ENCODE results near the gene ACTR8. TPM values are rescaled to one million over a fixed set of nuclear protein-coding genes. Genes with fewer than 3 reads are reported as not detected.
"Not testable (repeated sequence)": the region's sequence is repeated elsewhere in the genome, so short reads cannot be mapped to it uniquely, and the experiment has no call there.

The ACTR8 gene
- total RNA-seq = 8.1 TPM

GRCh38 chr3:53881691-53882593 is at the start of gene ACTR8:
Gene ACTR8 (minus strand): TSS chr3:53882152. CDS start chr3:53882101, 51 bp downstream.
- Histone ChIP-seq H3K9me3 (ENCODE audit: low read depth, low read length) (no peaks in the 10 kb centered on the region), H3K4me1 (ENCODE audit: insufficient read depth, low read length) (peaks cover 18% of the 10 kb centered on the region), H3K4me3 (ENCODE audit: low read length) (peak within 1 kb of the TSS; percentile 75), H3K27me3 (ENCODE audit: insufficient read depth, low read length) (no peaks in the 10 kb centered on the region)

GRCh38 chr3:53927208-53927872 is 45.4 kb upstream of the ACTR8 start:
- not testable (repeated sequence) for H3K27me3 ChIP-seq (ENCODE audit: insufficient read depth, low read length); H3K4me1 ChIP-seq (ENCODE audit: insufficient read depth, low read length); H3K9me3 ChIP-seq (ENCODE audit: low read depth, low read length); H3K4me3 ChIP-seq (ENCODE audit: low read length)

- Histone ChIP-seq H3K4me3 (ENCODE audit: low read length) (no peak overlapping the region), H3K4me1 (ENCODE audit: insufficient read depth, low read length) (no peaks in the 10 kb centered on the region), H3K27me3 (ENCODE audit: insufficient read depth, low read length) (peaks cover 29% of the 10 kb centered on the region), H3K9me3 (ENCODE audit: low read depth, low read length) (no peaks in the 10 kb centered on the region)
Measured at GRCh38 chr3:53921296-53921695, 39.3 kb upstream of the ACTR8 start.

GRCh38 chr3:53919741-53920140 is 37.8 kb upstream of the ACTR8 start:
- Histone ChIP-seq H3K9me3 (ENCODE audit: low read depth, low read length) (no peaks in the 10 kb centered on the region), H3K4me1 (ENCODE audit: insufficient read depth, low read length) (no peaks in the 10 kb centered on the region), H3K4me3 (ENCODE audit: low read length) (no peak overlapping the region), H3K27me3 (ENCODE audit: insufficient read depth, low read length) (peaks cover 38% of the 10 kb centered on the region)

- Histone ChIP-seq H3K4me3 (ENCODE audit: low read length) (no peak overlapping the region), H3K9me3 (ENCODE audit: low read depth, low read length) (no peaks in the 10 kb centered on the region), H3K27me3 (ENCODE audit: insufficient read depth, low read length) (peaks cover 31% of the 10 kb centered on the region), H3K4me1 (ENCODE audit: insufficient read depth, low read length) (no peaks in the 10 kb centered on the region)
Measured at GRCh38 chr3:53913401-53913800, 31.4 kb upstream of the ACTR8 start.

GRCh38 chr3:53902711-53903110 is 20.8 kb upstream of the ACTR8 start:
- H3K27me3 ChIP-seq (ENCODE audit: insufficient read depth, low read length) = peaks cover 59% of the 10 kb centered on the region
- no peak overlapping the region for H3K4me3 ChIP-seq (ENCODE audit: low read length)
- H3K9me3 ChIP-seq (ENCODE audit: low read depth, low read length) = no peaks in the 10 kb centered on the region
- H3K4me1 ChIP-seq (ENCODE audit: insufficient read depth, low read length) = no peaks in the 10 kb centered on the region

- H3K4me1 ChIP-seq (ENCODE audit: insufficient read depth, low read length) = no peaks in the 10 kb centered on the region
- H3K27me3 ChIP-seq (ENCODE audit: insufficient read depth, low read length) = peaks cover 59% of the 10 kb centered on the region
- no peaks in the 10 kb centered on the region for H3K9me3 ChIP-seq (ENCODE audit: low read depth, low read length)
- H3K4me3 ChIP-seq (ENCODE audit: low read length) = no peak overlapping the region
Measured at GRCh38 chr3:53902067-53902466, 20.1 kb upstream of the ACTR8 start.

- Histone ChIP-seq H3K9me3 (ENCODE audit: low read depth, low read length) (no peaks in the 10 kb centered on the region), H3K27me3 (ENCODE audit: insufficient read depth, low read length) (peaks cover 57% of the 10 kb centered on the region), H3K4me1 (ENCODE audit: insufficient read depth, low read length) (no peaks in the 10 kb centered on the region)
Measured at GRCh38 chr3:53900666-53901331, 18.8 kb upstream of the ACTR8 start.

GRCh38 chr3:53899750-53900149 is 17.8 kb upstream of the ACTR8 start:
- peaks cover 52% of the 10 kb centered on the region for H3K27me3 ChIP-seq (ENCODE audit: insufficient read depth, low read length)

More at GRCh38 chr3:53900666-53901331, 18.8 kb upstream of the ACTR8 start:
- no peak overlapping the region for H3K4me3 ChIP-seq (ENCODE audit: low read length)

GRCh38 chr3:53892286-53892637 is 10.3 kb upstream of the ACTR8 start:
- Histone ChIP-seq H3K4me3 (ENCODE audit: low read length) (peak overlapping the region; percentile 94), H3K4me1 (ENCODE audit: insufficient read depth, low read length) (peaks cover 25% of the 10 kb centered on the region), H3K27me3 (ENCODE audit: insufficient read depth, low read length) (peaks cover 23% of the 10 kb centered on the region), H3K9me3 (ENCODE audit: low read depth, low read length) (no peaks in the 10 kb centered on the region)

More at GRCh38 chr3:53899750-53900149, 17.8 kb upstream of the ACTR8 start:
- Histone ChIP-seq H3K4me3 (ENCODE audit: low read length) (no peak overlapping the region), H3K9me3 (ENCODE audit: low read depth, low read length) (no peaks in the 10 kb centered on the region), H3K4me1 (ENCODE audit: insufficient read depth, low read length) (no peaks in the 10 kb centered on the region)

GRCh38 chr3:53891497-53892285 is 9.7 kb upstream of the ACTR8 start, which contains the start of gene SELENOK:
Gene SELENOK (minus strand): TSS chr3:53891859.
- H3K9me3 ChIP-seq (ENCODE audit: low read depth, low read length) = no peaks in the 10 kb centered on the region
- peaks cover 17% of the 10 kb centered on the region for H3K27me3 ChIP-seq (ENCODE audit: insufficient read depth, low read length)
- H3K4me1 ChIP-seq (ENCODE audit: insufficient read depth, low read length) = peaks cover 25% of the 10 kb centered on the region
- H3K4me3 ChIP-seq (ENCODE audit: low read length) = peak within 1 kb of the TSS; percentile 94

GRCh38 chr3:53890726-53891475 is 8.9 kb upstream of the ACTR8 start:
- H3K4me3 ChIP-seq (ENCODE audit: low read length) = peak overlapping the region; percentile 94
- peaks cover 12% of the 10 kb centered on the region for H3K27me3 ChIP-seq (ENCODE audit: insufficient read depth, low read length)
- H3K4me1 ChIP-seq (ENCODE audit: insufficient read depth, low read length) = peaks cover 25% of the 10 kb centered on the region
- no peaks in the 10 kb centered on the region for H3K9me3 ChIP-seq (ENCODE audit: low read depth, low read length)

- H3K9me3 ChIP-seq (ENCODE audit: low read depth, low read length) = no peaks in the 10 kb centered on the region
- H3K4me1 ChIP-seq (ENCODE audit: insufficient read depth, low read length) = peaks cover 25% of the 10 kb centered on the region
- H3K27me3 ChIP-seq (ENCODE audit: insufficient read depth, low read length) = no peaks in the 10 kb centered on the region
- no peak overlapping the region for H3K4me3 ChIP-seq (ENCODE audit: low read length)
Measured at GRCh38 chr3:53888232-53888631, 6.3 kb upstream of the ACTR8 start.

- Histone ChIP-seq H3K4me1 (ENCODE audit: insufficient read depth, low read length) (peaks cover 24% of the 10 kb centered on the region), H3K9me3 (ENCODE audit: low read depth, low read length) (no peaks in the 10 kb centered on the region), H3K27me3 (ENCODE audit: insufficient read depth, low read length) (no peaks in the 10 kb centered on the region), H3K4me3 (ENCODE audit: low read length) (no peak overlapping the region)
Measured at GRCh38 chr3:53887446-53887845, 5.5 kb upstream of the ACTR8 start.
